Neutrophil (primary cell): ENCODE measurements around the gene CRMP1.

ENCODE experiments used
- H3K27ac ChIP-seq: fragments of 200-600 bp; sonication (generic); 2 replicates; pipeline ENCODE4 v1.5.1; 2016; ENCODE audit warnings: mild to moderate bottlenecking, moderate library complexity
- H3K27me3 ChIP-seq: fragments of 200-600 bp; sonication (generic); 2 replicates; pipeline ENCODE4 v1.6.0; 2016; ENCODE audit warnings: mild to moderate bottlenecking
- H3K36me3 ChIP-seq: fragments of 200-600 bp; sonication (generic); 2 replicates; pipeline ENCODE4 v1.5.1; 2017
- H3K4me1 ChIP-seq, 2 experiments: fragments of 200-600 bp in 1 of 2; sonication (generic) in 1 of 2; 1 replicate in 1 of 2; 2 replicates in 1 of 2; pipeline versions ENCODE4 v1.5.1 to v1.6.1; 2013 to 2016; ENCODE audit warnings: low read depth in 1 of 2, low read length in 1 of 2, mild to moderate bottlenecking in 1 of 2, moderate library complexity in 1 of 2; ENCODE audit not compliant: control insufficient read depth in 1 of 2, insufficient read depth in 1 of 2
- H3K4me3 ChIP-seq, 2 experiments: fragments of 200-600 bp in 1 of 2; sonication (generic) in 1 of 2; 1 replicate in 1 of 2; 2 replicates in 1 of 2; pipeline ENCODE4 v1.5.1; 2013 to 2016; ENCODE audit warnings: low read depth in 1 of 2, low read length in 1 of 2, mild to moderate bottlenecking in 1 of 2, moderate library complexity in 1 of 2
- H3K9me3 ChIP-seq: fragments of 200-600 bp; sonication (generic); 2 replicates; pipeline ENCODE4 v1.5.1; 2016
- TF ChIP-seq, protein P1 (sequence below): fragments of 200-600 bp; sonication (generic); IDR thresholded peaks from 2 replicates; pipeline ENCODE4 v1.5.1; 2016; ENCODE audit warnings: antibody characterized with exemption

The CRMP1 gene

DNA sequence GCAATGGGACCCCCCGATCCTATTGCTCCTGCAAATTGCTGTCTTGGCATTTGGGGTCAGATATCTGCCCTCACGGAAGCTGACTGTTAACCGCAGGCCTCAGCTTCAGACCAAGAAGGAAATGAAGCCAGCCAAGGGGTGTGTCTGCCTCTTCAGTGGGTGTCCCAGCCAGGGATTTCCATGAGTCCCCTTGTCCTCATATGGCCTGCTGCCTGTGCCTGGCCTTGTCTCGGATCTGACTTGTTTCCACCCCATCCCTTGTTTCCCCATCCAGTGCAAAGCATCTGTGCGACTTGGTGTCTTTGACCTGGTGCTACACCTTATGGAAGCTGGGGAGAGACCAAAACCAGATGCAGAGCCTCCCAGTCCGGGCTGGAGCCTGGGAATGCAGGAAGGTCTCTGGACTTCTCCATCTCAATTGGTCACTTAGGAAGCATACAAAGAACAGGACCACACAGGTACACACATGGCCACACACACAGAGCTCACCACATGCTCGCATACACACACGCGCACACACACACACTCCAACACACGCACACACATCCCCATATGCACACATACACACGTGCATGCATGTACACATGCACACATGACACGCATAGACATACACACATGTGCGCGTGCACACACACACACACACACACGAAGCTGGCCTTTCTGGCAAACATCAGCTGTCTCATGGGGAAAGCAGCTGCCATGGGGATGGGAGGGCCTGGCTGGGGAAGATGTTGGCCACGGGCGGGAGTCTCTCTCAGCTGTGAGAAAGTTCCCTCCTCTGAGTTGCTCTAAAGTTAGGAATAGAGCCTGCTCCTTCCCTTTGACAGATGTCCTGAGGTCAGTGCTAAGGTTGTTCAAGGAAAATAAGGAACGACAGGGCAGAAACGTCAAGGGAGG, 65.5 kb downstream of the CRMP1 start:
- Histone ChIP-seq H3K27me3 (peaks cover 46% of the 10 kb centered on the region), H3K4me1 (peaks cover 0 to 17% of the 10 kb centered on the region in 2 experiments), H3K36me3 (no peaks in the 10 kb centered on the region), H3K4me3 (no peak overlapping the region), H3K9me3 (no peaks in the 10 kb centered on the region), H3K27ac (no peak overlapping the region)
- TF ChIP-seq, protein P1, sequence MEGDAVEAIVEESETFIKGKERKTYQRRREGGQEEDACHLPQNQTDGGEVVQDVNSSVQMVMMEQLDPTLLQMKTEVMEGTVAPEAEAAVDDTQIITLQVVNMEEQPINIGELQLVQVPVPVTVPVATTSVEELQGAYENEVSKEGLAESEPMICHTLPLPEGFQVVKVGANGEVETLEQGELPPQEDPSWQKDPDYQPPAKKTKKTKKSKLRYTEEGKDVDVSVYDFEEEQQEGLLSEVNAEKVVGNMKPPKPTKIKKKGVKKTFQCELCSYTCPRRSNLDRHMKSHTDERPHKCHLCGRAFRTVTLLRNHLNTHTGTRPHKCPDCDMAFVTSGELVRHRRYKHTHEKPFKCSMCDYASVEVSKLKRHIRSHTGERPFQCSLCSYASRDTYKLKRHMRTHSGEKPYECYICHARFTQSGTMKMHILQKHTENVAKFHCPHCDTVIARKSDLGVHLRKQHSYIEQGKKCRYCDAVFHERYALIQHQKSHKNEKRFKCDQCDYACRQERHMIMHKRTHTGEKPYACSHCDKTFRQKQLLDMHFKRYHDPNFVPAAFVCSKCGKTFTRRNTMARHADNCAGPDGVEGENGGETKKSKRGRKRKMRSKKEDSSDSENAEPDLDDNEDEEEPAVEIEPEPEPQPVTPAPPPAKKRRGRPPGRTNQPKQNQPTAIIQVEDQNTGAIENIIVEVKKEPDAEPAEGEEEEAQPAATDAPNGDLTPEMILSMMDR = no peak

DNA sequence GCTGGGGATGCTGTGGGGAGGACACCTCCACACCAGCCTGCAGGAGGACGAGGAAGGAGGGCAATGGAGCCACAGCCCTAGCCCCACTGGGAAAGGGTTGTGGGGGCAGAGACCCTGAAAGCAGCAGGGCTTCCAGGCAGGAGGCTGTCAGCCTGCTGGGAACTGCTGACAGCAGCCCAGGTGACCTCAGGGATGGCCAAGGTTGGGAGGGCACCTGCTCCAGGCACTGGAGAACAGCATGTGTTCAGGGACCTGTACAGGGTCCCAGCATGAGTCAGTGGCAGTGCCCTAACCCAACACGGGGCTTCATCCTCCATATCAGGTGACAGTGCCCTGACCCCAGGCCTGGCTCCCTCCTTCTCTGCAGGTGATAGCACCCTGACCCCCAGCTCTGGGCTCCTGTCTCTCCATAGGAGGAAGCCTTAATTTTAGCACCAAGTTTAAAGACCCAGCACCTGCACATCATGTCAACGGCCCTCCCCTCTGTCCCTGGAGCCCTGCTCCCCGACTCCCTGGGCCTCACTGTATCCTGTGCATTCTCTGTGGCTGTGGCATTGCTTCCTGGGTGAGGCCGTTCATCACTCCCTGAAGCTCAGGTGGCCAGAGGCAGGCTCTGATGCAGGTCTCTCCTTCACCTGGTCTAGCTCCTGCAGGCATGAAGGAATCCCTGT, 66.3 kb downstream of the CRMP1 start:
- no peaks in the 10 kb centered on the region for H3K36me3 ChIP-seq
- peaks cover 0 to 17% of the 10 kb centered on the region in 2 experiments for H3K4me1 ChIP-seq
- H3K27me3 ChIP-seq = peaks cover 54% of the 10 kb centered on the region
- TF ChIP-seq, protein P1 = no peak
- H3K4me3 ChIP-seq = no peak overlapping the region
- H3K27ac ChIP-seq = no peak overlapping the region
- no peaks in the 10 kb centered on the region for H3K9me3 ChIP-seq

DNA sequence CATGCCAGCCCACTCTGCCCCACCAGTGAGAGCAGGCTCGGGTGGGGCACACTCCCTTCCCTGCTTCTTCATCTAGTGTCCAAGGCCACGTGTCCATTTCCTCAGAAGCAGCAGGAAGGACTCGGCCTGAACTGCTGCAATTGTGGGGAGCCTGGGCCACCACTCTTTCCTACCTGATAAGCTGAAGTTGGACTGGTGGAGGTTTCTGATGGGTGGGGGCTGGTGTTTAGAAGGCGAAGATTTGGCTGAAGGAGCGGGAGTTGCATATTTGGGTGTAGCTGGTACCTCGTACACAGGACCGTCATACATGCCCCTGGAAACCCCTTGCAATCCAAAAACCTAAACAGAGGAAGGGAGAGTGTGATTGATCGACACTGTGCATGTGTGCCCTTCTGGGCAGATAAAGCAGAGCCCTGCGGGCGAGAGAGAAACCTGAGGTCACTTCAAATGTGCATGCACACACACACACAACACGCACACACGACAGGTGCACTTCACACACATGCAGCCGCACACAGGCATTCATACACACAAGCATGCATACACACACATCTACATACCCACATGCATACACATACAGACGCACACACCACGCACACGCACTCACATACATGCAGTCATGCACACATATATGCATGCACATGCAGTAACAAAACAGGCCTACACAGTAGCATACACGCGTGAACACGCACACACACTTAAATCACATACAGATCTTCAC, 67.4 kb downstream of the CRMP1 start:
- Histone ChIP-seq H3K4me1 (peaks cover 0 to 17% of the 10 kb centered on the region in 2 experiments), H3K9me3 (no peaks in the 10 kb centered on the region), H3K27me3 (peaks cover 45% of the 10 kb centered on the region), H3K36me3 (no peaks in the 10 kb centered on the region), H3K4me3 (no peak overlapping the region), H3K27ac (no peak overlapping the region)
- TF ChIP-seq, protein P1 = no peak

DNA sequence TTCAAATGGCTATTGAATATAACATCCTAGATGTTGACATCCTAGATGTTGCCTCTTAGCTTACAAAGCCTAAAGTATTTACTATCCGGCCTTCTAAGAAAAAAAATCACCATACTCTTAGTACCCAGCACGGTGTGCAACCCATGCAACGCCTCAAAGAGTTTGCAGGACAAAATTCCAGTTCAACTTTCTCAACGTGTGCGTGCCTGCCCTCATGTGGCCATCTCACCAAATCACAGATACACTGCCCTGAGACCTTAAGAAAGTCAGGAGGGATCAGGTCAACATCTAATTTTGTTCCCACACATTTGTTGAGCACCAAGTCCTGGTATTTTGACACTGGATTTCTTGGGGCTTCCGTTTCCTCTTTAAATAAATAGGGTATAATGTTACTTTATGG, 68.3 kb downstream of the CRMP1 start:
- H3K9me3 ChIP-seq = no peaks in the 10 kb centered on the region
- H3K4me3 ChIP-seq = no peak overlapping the region
- TF ChIP-seq, protein P1 = no peak
- peaks cover 0 to 17% of the 10 kb centered on the region in 2 experiments for H3K4me1 ChIP-seq
- no peak overlapping the region for H3K27ac ChIP-seq
- no peaks in the 10 kb centered on the region for H3K36me3 ChIP-seq
- peaks cover 36% of the 10 kb centered on the region for H3K27me3 ChIP-seq

DNA sequence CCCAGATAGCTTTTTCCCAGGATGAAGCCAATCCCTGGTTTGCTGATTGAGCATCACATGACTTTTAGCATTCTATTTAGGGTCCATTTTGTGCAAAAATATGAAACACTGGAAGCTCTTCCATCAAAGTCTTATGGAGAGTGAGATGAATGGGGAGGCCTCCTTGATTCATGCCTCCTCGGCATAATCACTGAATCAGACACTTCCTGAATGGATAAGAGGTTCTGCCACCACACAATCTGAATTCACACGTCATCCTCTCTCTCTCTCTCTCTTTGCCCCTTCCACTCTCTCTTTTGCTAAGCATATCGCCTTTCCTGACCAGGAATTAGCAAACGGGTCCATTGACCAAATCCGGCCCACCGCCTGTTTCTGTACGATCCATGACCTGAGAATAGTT, 68.7 kb downstream of the CRMP1 start:
- peaks cover 33% of the 10 kb centered on the region for H3K27me3 ChIP-seq
- H3K9me3 ChIP-seq = no peaks in the 10 kb centered on the region
- TF ChIP-seq, protein P1 = no peak
- H3K4me3 ChIP-seq = no peak overlapping the region
- no peak overlapping the region for H3K27ac ChIP-seq
- no peaks in the 10 kb centered on the region for H3K36me3 ChIP-seq
- H3K4me1 ChIP-seq = peaks cover 0 to 17% of the 10 kb centered on the region in 2 experiments
